Stimulated activated CD8-positive, alpha-beta memory T cell treated with anti-CD3 and anti-CD28 coated beads, Interleukin-7, amount 100 ng/mL, for 1 hour (primary cell): ENCODE measurements around the gene DNAJC6.
"Not testable (repeated sequence)": the region's sequence is repeated elsewhere in the genome, so short reads cannot be mapped to it uniquely, and the experiment has no call there.

ENCODE experiments used
- DNase-seq, 2 donors: peaks; one replicate each; pipeline ENCODE4 v3.0.0-alpha.2; 2020; ENCODE audit warnings: low read depth in 2 of 2

DNAJC6 gene

DNA sequence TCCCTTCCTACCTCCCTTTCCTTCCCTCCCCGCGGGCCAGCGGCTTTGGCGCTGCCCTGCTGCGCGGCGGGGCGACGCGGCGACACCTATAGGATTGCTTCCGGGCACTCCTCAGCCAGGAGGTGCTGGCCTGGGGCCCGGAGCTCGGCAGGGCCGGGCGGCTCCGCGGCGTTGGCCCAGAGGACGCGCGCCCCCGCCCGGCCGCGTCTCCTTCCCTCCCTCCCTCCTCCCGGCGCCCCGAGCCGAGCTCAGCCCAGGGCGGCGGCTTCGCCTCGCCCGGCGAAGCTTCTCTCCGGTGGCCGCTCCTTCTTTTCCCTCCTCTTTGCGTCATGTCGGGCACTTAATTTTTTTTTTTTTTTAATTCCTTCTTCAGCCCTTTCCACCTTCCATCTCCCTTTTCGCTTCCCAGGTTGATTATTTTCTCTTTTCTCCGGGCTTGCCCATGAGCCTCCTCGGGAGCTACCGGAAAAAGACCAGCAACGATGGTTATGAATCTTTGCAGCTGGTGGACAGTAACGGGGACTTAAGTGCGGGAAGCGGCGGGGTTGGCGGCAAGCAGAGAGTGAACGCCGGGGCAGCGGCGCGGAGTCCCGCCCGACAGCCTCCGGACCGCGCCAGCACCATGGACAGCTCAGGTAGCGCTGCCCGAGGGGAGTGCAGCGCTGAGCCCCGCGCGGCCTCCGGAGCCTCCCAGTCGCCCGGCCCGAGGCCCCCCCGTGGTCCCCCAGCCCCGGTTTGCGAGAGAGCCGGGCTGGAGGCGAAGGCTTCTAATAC lies at the start of gene DNAJC6:
Gene DNAJC6, plus strand, starts transcription at position 240 of the 774 bp plus-strand sequence. Its CDS starts 203 bp downstream, at position 443.
- DNase-seq: peak in 1 of 2 donors; percentile 6

DNA sequence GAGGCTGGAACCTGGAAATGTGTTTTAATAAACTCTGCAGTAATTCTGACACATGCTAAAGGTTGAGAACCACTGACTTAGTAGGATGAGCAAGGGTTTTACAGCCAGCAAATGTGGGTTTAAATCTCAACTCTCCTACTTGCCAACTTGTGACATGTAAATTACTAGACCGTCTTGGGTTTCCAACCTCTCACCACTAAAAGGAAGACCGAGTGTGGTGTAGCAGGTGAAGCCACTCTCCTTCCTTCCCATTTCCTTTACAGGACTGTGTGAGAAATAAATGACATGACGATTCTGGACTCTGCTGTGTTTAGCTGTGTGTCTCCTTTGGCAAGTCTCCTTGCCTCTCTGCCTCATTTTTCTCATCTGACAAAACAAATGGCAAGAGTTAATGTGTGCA lies 49.5 kb upstream of the DNAJC6 start:
- no peak for DNase-seq

DNA sequence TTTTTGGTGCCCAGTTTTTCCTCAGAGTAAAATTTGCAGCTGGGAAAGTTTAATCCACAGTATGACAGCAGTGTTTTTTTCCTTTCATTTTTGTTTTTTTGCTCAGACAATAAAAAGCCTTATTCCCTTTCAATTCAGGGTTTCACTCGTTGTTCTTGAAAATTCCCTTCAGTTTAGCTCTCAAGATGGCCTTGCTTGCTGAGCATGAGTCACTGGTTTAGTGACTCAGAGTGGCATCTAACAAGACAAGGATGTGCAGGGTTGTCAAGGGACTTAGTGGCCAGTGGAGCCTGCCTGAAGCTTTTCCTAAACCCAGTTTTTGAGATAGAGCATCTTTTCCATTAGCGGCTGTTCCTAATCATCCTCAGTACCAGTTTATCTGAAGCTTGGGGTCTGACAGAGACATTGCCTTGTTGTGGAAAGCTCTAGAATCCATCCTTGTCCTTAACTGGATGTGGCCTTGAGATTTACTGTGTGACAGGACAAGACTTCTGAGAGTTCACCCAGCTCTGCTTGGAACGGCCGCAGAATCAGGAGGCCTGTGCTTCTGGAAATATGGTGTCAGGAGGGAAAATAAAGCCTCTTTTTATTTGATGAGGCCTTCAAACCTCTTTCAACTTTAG lies 48.4 kb upstream of the DNAJC6 start:
- no peak for DNase-seq

DNA sequence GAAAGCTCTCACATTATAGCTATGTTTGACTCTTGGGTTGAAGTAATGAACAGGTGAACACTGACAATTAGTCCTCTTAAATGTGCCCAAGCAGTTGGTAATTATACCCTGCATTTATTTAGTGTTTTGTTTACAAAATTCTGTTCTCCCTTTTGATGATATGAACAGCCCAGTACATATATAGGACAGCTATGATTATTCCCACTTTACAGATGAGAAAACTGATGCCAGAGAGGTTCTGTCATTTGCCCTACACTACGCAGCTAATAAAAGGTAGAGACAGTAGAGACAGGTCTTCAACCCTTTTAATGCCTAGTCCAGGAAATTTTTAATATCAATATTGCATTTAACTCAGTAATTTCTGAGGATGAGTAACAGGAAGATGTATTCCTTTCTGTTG lies 46.1 kb upstream of the DNAJC6 start:
- DNase-seq: no peak

DNA sequence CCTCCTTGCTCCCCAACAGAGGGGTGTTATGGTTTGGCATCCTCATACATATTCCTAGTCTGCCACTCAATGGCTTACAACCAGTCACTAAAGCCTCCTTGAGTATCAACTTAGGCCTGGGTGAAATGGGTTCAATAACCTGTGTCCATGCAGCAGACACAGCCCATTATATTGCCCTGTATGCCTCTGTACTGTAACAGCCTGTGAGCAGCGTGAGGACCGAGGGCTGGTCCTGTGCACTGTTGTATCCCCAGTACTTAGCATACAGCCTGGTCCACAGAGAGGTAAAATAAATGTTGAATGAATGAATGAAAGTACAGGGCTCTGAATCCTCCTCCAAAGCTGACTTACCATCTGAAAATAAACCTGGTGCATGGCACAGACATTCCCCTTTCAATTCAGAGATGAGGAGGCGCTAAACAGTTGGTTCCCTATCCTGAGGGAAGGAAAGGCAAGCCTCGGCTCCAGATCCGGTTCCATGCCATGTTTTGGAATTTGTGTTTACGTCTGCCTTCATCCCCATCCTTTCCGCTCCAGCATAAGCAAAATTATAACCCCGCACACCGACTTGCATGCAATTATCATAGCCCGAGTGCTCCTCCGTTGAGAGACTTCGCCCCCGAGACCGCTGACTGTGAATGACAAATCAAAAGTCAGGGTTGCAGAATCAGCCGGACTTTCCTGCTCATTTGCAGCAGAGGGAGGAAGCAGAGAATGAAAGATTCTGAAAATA lies 45.0 kb upstream of the DNAJC6 start:
- DNase-seq: no peak

DNA sequence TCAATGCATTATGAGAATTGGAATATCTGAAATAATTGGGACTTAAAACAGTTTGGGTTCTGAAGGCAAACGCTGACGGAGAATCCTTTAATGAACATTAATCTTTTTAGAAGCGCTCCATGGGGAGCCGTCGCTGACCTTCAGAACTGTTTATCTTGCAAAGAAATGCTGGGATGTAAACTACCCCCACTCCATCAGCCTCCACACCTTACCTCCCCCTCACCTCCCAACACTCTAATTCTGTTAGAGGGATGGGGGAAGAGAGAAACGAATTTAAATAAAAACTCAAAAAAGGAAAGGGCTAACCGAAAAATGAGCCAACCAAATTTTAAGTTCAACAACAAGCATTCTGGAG lies 44.1 kb upstream of the DNAJC6 start:
- DNase-seq: no peak

DNA sequence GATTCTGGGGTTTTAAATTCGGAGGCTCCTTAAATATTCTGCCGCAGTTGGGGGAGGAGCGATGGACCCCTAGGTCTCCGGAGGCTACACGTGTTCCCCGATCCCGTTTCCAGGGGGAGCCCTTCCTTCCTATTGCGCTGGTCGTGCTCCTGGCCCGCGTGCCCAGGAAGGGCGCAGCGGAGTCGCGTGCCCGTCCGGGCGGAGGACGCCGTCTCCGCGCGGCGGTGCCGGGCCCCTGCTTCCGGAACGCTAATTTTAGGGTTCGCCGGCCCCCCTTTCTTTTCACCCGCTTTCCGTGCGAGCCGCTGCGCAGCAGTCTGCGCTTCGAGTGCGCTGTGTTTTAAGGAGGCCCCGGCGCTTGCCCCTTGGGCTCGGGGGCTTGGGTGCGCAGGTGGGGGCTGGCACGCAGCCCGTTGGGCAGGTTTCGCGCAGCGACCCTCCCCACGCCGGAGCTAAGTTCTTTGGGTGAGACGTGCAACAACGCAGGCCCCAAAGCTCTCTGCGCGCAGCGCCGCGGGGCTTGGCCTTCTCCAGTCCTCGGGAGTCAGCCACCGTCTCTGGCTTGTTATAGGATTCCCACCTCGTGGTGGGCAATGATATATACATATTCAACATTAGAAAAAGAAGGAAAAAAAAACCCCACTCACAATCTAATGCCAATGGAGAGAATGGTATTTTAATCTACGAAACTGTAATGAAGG lies 43.5 kb upstream of the DNAJC6 start:
- DNase-seq: no peak

DNA sequence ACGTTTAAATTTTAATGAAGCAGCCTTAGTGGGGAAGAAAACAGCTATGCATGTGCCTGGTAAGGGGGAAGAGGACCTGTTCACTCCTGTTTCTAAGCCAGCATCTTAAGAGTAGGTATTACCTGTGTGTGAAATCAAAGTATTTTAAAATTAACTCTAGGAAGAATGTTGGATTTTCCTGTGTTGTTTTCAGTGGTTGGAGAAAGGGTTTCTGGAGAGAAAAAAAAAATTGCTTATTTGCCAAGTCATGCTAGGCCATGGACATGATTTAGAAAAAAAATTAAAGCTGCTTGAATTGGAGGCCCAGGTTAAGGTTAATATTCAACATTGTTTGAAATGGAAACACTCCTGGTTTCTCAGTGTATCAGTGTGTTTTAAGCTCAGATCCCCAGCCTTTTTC lies 42.9 kb upstream of the DNAJC6 start:
- DNase-seq: no peak

DNA sequence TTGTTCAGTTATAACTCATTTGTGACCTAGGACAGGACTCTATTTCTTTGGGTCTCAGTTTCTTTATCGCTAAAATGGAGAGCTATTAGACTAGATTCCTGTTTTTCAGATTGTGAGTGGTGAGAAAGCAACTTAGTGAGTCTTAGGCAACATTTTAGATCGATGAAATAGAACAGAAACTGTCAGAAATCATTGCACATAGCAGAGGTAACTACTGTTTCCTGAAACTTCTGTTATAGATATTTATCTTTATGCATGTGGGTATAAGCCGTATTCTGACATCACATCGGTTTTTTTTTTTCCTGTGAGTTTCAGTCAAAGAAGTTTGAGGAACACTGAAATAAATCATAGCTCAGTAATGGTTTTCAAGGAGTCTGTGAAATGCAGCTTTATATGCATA lies 42.1 kb upstream of the DNAJC6 start:
- no peak for DNase-seq

DNA sequence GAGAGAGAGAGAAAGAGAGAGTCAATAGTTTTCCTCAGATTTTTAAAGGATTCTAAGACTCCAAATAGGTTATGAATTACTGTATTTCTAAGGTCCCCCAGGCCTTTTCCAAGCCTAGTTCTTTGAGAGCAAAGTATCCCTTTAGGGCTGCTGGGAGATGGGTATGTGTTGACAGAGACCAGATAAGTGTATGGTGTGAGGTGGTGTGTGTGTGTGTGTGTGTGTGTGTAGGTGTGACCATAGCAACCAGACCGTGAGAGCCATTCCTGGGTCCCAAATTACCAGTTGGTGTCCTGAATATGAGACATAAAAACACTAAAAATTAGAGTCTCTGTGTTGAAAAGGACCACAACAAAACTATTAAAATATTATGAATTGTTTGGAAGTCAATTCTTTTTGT lies 41.7 kb upstream of the DNAJC6 start:
- DNase-seq: no peak

DNA sequence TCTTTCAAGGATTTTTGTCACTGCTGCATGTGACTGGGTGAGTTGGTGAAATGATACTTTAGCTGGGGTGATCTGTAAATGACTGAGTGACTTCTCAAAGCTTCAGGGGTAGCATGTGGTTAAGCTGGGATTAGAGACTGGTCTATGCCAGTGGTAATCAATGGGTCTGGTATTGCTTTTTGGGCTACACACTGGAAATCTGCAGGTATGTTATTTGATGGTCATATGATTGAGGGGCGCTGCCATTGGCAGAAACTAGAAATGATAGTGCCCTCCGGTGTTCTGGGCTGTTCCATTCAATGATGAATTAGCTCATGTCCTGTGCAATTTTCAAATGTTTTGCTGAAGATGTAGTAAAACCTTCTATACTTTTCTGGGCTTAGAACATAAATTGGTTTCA lies 39.7 kb upstream of the DNAJC6 start:
- DNase-seq: no peak

DNA sequence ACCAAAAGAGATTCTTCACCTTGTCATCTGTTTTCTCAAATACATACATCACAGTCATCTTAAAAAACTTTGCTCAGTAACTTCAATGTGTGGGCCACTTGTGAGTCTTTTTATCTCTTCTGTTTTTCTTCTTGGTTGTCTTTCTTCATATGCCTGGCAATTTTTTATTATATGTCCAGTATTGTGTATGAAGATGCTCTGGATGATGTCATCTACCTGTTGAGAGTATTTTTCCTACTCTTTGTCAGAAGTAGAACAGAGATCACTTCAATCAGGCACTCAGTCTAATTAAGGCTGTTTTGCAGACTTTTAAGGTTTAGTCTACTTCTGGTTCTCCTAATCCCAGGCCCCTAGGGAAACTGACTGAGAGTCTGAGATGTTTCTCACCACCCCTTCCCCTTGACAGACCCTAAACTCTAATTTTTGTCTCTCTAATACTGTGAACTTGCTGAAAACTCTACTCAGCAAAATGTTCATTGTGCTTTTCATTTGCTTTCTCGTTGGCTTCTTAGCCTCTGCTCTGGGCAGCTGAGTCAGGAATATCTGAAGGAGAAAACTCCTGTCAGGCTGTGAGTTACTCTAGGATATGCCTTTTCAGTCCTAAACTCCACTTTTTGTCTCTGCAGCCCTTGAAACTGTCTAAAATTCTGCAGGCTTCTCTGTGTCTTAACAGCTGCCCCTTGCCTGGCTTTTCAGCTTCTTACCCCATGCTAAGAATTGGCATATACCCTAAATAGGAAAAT lies 33.0 kb upstream of the DNAJC6 start:
- no peak for DNase-seq

DNA sequence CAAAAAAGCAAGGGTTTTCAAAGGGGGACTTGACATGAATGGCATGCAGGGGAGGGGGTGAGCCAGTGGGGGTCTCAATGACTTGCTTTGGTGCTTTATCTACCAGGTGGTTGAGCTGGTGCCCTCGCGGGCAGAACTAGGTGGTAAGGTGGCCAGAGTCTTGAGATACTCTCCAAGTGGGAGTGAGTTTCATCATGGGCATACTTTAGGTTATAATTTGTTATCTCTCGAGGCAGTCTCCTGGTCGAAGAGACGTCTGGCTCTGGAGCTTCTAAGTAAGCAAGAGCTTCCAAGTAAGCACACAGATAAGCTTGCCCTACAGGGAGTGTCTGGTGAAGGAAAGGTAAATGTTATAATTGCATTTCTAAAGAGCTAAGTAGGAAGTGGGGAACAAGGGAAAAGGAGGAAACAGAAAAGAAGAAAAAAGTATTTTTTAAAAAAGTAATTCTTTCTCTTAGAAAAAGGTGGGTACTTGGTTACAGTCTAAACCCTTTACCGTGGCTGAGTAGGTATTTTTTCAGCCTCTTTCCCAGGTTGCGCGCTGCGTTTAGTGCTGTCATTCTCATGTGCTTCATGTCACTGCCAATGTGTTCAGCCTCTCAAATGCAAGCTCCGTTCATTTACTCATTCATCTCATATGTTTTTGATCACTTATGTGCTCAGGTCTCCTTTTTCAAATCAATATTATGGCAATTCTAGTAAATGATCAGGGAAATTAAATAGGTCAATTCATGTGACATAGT lies 31.6 kb upstream of the DNAJC6 start:
- no peak for DNase-seq

DNA sequence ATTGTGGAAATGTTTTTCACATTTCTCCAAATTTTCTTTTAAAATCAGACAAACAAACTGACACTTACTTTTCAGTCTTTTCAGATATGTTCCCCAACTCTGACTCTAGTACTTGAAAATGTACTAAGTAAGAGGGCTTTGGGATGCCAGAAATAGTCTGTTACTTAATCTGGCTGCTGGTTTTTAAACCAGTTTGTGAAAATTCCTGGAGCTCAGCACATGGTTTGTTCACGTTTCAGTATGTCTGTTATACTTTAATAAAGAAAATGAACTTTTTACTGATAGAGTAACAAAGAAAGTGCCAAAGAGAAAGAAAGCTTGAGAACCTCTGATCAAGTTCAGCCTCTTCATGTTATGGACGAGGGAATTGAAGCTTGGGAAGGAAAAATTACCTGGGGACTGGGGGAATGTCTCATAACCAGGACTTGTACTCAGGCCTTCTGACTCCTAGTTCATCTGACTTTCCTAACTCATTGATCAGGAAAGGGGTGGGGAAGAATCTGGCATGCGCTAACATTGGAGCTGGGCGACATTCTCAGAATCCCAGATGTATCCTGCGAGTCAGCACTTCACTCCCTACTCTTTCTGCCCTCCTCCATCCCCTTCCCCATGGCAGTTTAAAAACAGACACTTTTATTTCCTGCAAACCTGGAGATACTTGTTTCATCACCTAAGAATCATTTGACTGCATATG lies 30.8 kb upstream of the DNAJC6 start:
- DNase-seq: no peak

DNA sequence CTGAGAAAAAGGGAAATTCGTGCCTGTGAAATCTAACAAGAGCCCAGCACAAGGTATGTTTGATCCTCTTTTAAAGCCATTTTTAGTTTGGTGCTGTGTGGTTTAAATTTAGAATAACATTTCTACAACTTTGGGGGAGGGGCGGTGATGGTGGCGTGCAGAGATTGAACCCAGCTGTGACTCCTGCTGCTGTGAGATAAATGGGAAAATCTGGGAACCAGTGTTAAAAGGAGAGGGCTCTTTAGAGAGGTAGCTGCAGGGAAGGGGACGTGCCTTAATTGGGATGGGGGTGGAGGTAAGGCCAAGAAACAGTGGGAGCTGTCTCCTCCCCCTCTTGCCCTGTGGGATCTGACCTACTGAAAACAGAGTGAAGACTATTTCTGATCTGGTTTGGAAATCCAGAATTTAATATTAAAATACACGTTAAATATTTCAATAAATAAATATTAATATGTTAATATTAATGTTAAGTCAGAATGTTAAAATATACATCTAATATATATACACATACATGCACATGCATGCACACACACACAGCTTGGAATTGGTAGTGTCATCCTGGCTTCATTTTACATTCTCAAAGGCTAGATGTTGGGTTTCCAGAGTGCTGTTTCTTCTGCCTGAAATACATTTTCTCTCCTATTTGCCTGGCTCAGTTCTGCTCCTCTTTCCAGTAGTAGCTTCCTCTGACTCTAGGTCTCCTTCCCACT lies 30.1 kb upstream of the DNAJC6 start:
- no peak for DNase-seq

DNA sequence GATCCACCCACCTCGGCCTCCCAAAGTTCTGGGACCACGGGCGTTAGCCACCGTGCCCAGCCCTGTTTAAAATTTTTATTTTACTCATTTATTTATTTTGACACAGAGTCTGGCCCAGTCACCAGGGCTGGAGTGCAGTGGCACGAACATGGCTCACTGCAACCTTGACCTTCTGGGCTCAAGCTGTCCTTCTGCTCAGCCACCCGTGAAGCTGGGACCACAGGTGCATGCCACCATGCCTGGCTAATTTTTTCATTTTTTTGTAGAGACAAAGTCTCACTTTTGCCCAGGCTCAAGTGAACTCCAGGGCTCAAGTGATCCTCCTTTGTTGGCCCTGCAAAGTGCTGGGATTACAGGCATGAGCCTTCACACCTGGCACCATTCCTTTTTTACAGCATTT lies 27.5 kb upstream of the DNAJC6 start:
- no peak for DNase-seq

DNA sequence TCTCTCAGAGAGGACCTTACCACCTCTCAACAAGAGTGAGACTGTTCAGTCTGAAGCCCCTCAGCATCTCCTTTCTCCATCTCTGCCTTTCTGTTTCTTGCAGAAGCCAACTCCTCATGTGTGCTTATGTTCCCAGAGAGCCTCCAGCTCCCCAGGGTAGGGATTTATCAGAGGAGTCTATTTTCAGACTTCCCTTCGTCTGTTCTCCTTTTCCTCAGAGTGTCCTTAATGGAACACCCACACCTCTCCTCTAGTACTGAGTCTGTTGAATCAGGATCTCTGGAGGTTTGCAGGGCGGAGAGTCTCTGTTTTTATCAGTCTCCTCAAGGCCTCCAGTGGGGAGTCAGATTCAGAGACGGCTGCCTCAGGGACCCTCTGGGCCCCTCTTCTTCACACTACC lies 25.1 kb upstream of the DNAJC6 start:
- DNase-seq: no peak

DNA sequence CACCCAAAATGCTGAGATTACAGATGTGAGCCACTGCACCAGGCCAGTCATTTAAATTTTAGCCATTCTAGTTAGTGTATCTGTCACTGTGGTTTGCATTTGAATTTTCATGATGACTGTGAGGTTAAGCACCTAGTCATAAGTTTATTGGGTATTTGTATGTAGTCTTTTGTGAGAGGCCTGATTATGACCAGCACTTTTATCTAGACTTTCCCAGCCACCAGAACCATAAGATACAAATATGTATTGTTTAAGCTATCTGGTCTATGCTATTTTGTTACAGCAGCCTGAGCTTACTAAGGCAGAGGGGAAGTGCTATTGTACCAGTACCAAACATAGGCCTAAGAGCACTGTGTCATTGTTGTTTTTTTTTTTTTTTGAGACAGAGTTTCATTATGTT lies 19.9 kb upstream of the DNAJC6 start:
- no peak for DNase-seq

DNA sequence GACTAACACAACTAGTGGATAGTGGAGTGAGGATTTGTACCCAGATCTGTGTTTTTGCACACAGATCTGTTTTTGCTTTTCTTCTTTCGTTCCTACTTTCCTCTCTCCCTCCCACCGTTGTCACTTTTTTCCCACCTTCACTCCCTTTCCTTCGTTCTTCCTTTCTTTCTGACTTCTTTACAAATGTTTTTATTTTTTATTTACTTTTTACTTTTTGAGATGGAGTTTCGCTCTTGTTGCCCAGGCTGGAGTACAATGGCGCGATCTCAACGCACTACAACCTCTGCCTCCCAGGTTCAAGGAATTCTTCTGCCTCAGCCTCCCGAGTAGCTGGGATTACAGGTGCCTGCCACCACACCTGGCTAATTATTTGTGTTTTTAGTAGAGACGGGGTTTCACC lies 17.5 kb upstream of the DNAJC6 start:
- not testable (repeated sequence) for DNase-seq
